Neuron (in vitro differentiated cells): ENCODE data around the gene FRMPD4.

Source experiments
- H2AFZ ChIP-seq: one replicate; pipeline ENCODE4 v1.6.1; 2013; ENCODE audit warnings: low read depth, mild to moderate bottlenecking, inconsistent platforms, low read length, moderate library complexity
- H3K27me3 ChIP-seq: one replicate; pipeline ENCODE4 v1.6.1; 2013; ENCODE audit warnings: low read length; ENCODE audit not compliant: insufficient read depth
- H3K36me3 ChIP-seq: one replicate; pipeline ENCODE4 v1.6.1; 2013; ENCODE audit warnings: low read length; ENCODE audit not compliant: insufficient read depth
- H3K4me1 ChIP-seq: one replicate; pipeline ENCODE4 v1.6.1; 2013; ENCODE audit warnings: low read length; ENCODE audit not compliant: insufficient read depth
- H3K4me3 ChIP-seq: 2 replicates; pipeline ENCODE4 v1.5.1; 2013; ENCODE audit warnings: mild to moderate bottlenecking, low read length, moderate library complexity
- H3K9me3 ChIP-seq: one replicate; pipeline ENCODE4 v1.6.1; 2013; ENCODE audit warnings: low read length

The FRMPD4 gene

DNA sequence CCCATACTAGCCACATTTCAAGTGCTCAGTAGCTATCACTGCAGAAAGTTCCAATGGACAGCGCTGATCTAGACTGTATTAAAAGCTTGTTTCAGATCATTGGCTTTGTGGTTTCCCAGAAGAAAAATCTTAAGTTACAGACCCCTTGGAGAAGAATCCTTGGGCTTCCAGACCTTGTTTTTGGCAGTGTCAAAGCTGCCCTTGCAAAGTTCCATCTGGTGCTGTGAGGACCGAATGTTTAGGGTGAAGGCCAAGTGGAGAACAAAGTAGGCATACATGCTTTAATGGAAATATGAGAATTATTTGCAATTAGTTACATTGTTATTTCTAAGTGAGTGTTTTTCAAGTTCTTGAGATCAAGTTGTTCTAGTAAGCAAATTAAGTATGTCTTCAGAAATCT, 144.7 kb downstream of the FRMPD4 start:
- H3K4me3 ChIP-seq, result no peak overlapping the region
- H3K36me3 ChIP-seq, result no peaks in the 10 kb centered on the region
- H2AFZ ChIP-seq, result no peak overlapping the region
- no peaks in the 10 kb centered on the region for H3K9me3 ChIP-seq
- no peaks in the 10 kb centered on the region for H3K4me1 ChIP-seq
- H3K27me3 ChIP-seq, result no peaks in the 10 kb centered on the region

DNA sequence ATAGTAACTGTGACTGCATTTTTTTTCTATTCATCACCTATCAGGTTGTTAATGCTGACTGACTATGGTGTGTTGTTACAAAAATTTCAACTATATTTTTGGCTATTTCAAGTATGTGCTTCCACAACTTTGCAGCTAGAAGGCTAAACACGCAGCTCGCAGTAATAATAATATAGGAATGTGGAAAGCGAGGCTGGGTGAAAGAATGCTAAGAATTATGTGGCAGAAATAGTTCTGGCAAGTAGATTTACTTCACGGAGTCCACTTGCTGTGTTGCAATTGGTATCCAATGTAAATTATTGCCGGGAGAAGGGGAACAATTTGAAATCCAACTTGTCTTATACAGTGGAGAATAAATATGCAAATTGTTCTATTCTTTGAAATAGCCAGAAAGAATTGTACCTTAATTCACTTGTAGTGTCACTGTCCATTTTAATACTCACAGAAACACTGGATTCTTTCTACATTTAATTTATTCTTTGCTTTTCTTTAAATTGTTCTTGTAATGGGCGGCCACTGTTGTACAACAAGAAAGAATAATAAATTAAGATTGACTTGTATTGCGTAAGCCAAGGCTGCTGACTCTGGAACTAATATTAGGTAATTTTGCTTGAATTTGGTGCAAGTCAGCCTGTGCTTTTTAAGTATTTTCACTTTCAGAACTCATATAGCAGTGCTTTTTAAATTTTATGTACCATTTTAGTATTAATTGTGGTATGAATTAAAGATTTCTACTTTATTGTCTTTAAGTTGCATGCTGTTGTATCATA, 154.9 kb downstream of the FRMPD4 start:
- Histone ChIP-seq H2AFZ (no peak overlapping the region), H3K9me3 (no peaks in the 10 kb centered on the region), H3K36me3 (no peaks in the 10 kb centered on the region), H3K4me1 (no peaks in the 10 kb centered on the region), H3K27me3 (no peaks in the 10 kb centered on the region), H3K4me3 (no peak overlapping the region)

DNA sequence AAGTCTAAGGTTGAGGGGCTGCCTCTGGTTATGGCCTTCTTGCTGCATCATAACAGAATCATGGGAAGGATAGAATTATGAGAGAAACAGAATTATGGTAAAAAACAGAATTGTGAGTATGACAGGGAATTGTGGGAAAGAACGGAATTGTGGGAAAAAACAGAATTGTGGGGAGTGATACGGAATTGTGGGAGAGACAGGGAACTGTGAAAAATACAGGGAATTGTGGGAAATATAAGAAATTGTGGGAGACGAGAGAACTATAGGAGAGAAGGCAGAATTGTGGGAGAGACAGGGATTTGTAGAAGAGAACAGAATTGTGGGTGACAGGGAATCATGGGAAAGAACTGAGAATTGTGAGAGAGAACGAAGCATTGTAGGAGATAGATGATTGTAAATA, 159.1 kb downstream of the FRMPD4 start:
- Histone ChIP-seq H3K27me3 (no peaks in the 10 kb centered on the region), H3K4me1 (no peaks in the 10 kb centered on the region), H3K9me3 (no peaks in the 10 kb centered on the region), H3K4me3 (no peak overlapping the region), H2AFZ (no peak overlapping the region), H3K36me3 (no peaks in the 10 kb centered on the region)

DNA sequence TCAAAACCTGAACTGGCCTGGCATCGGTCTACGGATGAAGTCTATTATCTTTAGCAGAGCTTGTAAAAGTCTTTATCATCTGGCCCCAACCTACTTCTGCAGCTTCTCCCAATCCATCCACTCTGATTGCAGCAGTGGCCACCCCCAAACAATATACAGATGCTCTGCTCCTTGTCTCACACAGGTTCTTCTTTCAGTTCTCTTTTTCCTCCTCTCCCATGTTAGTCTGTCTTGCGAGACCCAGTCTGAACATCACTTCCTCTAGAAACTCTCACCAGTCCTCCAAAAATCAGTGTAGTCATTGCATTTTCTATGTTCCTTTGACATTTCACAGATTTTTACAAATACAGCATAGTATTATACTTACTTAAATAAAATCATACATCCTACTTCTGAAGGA, 163.0 kb downstream of the FRMPD4 start:
- no peak overlapping the region for H2AFZ ChIP-seq
- H3K36me3 ChIP-seq, result no peaks in the 10 kb centered on the region
- no peaks in the 10 kb centered on the region for H3K9me3 ChIP-seq
- H3K4me1 ChIP-seq, result no peaks in the 10 kb centered on the region
- H3K4me3 ChIP-seq, result no peak overlapping the region
- no peaks in the 10 kb centered on the region for H3K27me3 ChIP-seq

DNA sequence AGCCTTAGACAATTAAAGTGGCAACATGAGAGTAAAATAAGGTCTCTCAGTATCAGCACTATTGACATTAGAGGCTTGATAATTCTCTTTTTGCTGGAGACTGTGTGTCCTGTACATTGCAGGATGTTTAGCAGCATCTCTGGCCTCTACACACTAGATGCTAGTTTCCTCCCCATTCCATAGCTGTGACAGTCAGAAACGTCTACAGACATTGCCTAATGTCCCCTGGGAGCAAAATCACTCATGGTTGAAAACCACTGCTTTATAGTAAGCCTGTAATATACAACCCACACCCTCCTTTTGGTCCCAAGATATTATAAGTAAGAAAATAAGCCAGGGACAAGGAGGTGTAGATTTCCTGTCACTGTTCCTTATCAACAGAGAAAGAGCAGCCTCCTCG, 166.0 kb downstream of the FRMPD4 start:
- Histone ChIP-seq H3K27me3 (no peaks in the 10 kb centered on the region), H3K36me3 (no peaks in the 10 kb centered on the region), H3K4me3 (no peak overlapping the region), H3K9me3 (no peaks in the 10 kb centered on the region), H3K4me1 (no peaks in the 10 kb centered on the region), H2AFZ (no peak overlapping the region)

DNA sequence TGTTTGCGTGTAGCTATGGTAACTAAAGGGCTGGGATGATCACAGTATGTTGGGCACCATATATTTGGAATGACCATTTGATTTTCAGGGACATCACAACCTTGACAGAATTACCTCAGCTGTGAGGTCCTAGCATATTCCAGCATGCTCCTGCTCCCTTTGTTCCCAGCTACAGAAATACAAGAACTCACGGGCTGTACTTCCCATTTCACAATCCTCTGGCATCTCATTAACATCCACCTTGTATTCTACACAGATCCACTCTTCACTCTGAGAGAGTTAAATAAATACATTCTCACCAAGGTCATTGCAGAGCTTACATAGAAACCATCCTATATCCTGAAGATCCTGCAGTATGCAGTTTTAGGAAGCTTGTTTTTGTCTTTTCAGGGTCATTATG, 169.7 kb downstream of the FRMPD4 start:
- Histone ChIP-seq H3K4me3 (no peak overlapping the region), H3K9me3 (no peaks in the 10 kb centered on the region), H2AFZ (no peak overlapping the region), H3K36me3 (no peaks in the 10 kb centered on the region), H3K27me3 (no peaks in the 10 kb centered on the region), H3K4me1 (no peaks in the 10 kb centered on the region)

DNA sequence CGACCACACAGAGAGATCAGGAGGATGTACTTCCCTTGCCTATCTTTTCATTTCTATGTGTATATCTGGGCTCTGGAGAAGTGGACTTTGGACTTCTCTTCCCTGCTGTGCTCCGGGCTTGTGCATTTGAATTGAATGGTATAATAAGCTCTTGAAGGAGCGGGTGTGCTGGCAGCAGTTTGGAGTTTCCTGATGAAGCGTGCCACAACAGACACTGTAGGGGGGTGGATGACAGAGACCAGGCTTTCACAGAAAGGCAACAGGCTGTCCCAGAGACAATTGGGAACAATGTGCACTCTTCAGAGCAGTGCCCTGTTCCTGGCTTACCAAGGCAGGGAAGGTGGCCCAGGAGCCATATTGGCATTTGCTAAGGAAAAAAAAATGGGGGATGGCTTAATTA, 170.1 kb downstream of the FRMPD4 start:
- H3K36me3 ChIP-seq, result no peaks in the 10 kb centered on the region
- H3K4me1 ChIP-seq, result no peaks in the 10 kb centered on the region
- H3K27me3 ChIP-seq, result no peaks in the 10 kb centered on the region
- no peaks in the 10 kb centered on the region for H3K9me3 ChIP-seq
- H2AFZ ChIP-seq, result no peak overlapping the region
- no peak overlapping the region for H3K4me3 ChIP-seq

DNA sequence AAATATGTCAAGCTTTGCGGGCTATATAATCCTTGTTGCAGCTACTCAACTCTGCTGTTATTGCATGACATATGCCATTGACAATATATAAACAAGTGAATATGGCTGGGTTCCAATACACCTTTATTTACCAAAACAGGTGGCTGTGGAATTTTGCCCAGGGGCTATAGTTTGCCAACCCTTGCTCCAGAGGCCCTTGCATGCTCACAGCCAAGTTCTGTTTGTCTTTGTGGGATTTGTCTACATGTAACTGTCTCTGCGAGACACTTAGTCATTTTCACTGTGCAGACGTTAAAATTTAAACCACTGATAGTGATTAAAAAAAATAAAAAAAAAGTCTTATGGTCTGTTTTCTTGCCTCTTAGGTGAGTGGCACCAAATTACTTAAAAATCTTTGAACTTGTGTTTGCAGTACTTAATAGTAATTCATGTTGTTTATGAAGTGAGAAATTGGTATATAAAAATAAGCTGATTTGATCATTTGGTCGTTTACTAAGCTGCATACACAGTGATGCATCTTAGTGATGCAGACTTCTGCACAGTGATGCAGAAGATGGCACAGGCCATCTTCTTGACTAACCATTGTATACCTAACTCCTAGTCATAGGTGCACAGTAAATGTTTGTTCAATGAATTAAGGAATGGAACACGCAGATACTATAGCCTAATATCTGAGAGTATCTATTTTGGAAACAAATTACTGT, 170.9 kb downstream of the FRMPD4 start:
- H3K36me3 ChIP-seq, result no peaks in the 10 kb centered on the region
- H3K27me3 ChIP-seq, result no peaks in the 10 kb centered on the region
- no peaks in the 10 kb centered on the region for H3K4me1 ChIP-seq
- H2AFZ ChIP-seq, result no peak overlapping the region
- H3K4me3 ChIP-seq, result no peak overlapping the region
- H3K9me3 ChIP-seq, result no peaks in the 10 kb centered on the region

DNA sequence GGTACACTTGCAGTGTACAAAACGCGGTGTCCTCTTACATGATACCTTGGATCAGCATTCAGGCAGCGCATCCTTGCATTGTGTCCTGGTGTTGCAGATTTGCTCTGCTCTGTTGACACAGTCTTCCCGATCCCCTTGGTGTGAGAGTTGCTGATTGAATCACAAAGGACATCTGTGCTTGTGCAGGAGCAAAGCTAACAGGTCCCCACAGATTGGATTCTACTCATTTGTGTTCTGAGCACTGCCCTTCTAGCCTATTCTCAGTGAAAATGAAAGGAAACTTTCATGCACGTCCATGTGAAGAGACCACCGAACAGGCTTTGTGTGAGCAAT, 171.4 kb downstream of the FRMPD4 start:
- Histone ChIP-seq H3K9me3 (no peaks in the 10 kb centered on the region), H3K27me3 (no peaks in the 10 kb centered on the region), H2AFZ (no peak overlapping the region), H3K36me3 (no peaks in the 10 kb centered on the region), H3K4me1 (no peaks in the 10 kb centered on the region), H3K4me3 (no peak overlapping the region)

DNA sequence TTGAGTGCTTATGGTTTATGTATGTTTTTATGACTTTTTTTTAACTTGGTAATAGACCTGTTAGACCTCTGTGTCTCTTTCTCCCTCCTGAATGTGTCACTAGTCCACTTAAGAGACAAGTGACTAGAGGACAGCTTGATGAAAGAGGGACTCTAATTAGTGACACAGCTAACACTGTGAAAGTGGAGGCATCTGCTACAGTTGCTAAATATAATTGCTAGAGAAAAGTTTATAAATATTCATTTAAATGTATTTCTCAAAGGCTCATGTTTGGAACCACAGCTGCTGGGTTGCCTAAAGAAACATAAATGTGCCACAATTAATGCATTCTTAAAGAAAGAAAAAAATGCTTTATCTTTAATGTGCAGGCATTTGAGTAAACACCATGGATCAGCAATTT, 176.4 kb downstream of the FRMPD4 start:
- Histone ChIP-seq H3K27me3 (no peaks in the 10 kb centered on the region), H3K9me3 (no peaks in the 10 kb centered on the region), H3K36me3 (no peaks in the 10 kb centered on the region), H3K4me3 (no peak overlapping the region), H3K4me1 (no peaks in the 10 kb centered on the region), H2AFZ (no peak overlapping the region)

DNA sequence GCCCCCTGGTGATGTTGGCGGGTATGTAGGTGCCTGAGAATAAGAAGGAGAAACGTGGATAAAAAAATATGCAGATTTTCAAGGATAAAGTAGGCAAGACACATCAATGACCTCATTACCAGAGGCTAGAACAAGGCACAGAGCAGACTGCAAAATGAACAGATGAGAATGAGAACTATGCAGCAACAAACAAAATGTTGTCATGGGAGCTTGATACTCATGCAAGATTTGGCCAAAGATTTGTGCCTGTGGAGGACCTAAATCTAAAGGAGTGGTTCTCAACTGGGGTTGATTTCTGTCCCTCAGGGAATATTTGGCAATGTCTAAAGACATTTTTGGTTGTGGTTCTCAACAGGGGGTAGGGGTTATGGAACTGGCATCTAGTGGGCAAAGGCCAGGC, 177.3 kb downstream of the FRMPD4 start:
- H3K9me3 ChIP-seq, result no peaks in the 10 kb centered on the region
- no peak overlapping the region for H3K4me3 ChIP-seq
- no peaks in the 10 kb centered on the region for H3K36me3 ChIP-seq
- H3K27me3 ChIP-seq, result no peaks in the 10 kb centered on the region
- no peak overlapping the region for H2AFZ ChIP-seq
- H3K4me1 ChIP-seq, result no peaks in the 10 kb centered on the region

DNA sequence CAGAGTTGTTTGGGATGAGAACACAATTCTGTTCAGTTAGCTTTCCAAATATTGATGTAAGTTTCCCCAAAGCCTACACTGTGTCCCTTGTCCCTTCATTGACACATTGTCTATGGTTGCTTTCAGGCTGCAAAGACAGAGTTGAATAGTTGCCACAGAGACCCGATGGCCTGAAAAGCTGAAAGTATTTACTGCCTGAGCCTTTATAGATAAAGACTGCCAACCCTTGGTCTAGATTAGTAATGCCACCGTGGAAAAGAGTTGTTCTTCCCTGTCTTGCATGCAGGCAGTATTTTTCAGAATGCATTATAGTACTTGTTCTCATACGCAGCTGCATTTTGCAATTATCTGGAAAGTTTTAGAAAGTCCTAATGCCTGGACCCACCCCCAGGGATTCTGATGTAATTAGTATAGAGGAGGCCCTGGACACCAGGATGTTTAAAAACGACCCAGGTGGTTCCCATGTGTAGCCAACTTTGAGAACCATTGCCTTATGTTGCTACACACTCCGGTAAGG, 180.8 kb downstream of the FRMPD4 start:
- Histone ChIP-seq H2AFZ (no peak overlapping the region), H3K4me3 (no peak overlapping the region), H3K9me3 (no peaks in the 10 kb centered on the region), H3K4me1 (no peaks in the 10 kb centered on the region), H3K36me3 (no peaks in the 10 kb centered on the region), H3K27me3 (peaks cover 2% of the 10 kb centered on the region)

DNA sequence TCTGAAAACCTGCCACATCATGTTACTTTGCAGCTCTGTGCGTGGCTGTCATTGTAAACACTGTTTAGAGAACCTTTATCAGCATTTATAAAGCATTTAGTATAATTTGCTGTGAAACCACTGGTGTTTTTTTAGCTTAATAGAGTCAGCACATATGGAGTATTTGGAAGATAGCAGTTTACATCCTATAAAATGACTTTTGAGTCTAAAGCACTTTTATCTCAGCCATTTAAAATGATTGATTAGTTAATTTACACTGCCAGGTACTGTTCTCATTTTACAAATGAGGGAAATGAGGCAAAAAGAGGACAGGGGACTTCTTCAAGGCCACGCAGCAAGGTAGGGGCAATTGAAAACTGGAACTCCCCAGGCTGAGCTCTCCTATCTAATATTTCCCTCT, 181.7 kb downstream of the FRMPD4 start:
- Histone ChIP-seq H3K9me3 (no peaks in the 10 kb centered on the region), H2AFZ (no peak overlapping the region), H3K36me3 (no peaks in the 10 kb centered on the region), H3K4me3 (no peak overlapping the region), H3K27me3 (peaks cover 2% of the 10 kb centered on the region), H3K4me1 (no peaks in the 10 kb centered on the region)
